Head of caudate nucleus (tissue), 42 donors: ENCODE data around the gene CCDC18.
"Not testable (repeated sequence)": the region's sequence is repeated elsewhere in the genome, so short reads cannot be mapped to it uniquely, and the experiment has no call there.

ENCODE experiments used
- DNase-seq, 42 donors: peaks; one replicate each; pipeline versions ENCODE4 v3.0.0 to v3.0.0-alpha.2; 2020 to 2021; ENCODE audit warnings: mixed read lengths in 7 of 42
- intact Hi-C: fragments of 100-400 bp; cut with DNase I; formaldehyde crosslinking; loops from one replicate; pipeline ENCODE4 v1.15.0; 2022

Gene CCDC18

DNA sequence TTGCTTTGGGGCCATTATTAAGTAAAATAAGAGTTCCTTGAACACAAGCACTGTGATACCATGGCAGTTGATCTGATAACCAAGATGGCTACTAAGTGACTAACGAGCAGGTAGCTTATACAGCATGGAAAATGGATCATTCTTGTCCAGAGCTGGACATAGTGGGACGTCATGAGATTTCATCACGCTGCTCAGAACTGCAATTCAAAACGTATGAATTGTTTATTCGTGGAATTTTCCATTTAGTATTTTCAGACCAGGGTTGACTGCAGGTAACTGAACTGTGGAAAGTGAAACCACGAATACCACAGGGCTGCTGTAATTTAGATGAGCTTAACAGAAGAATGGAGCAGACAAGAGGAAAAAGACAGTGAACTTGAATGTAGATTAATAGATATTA, 38.9 kb downstream of the CCDC18 start:
- intact Hi-C loops = no loop called here
- DNase-seq = no peak

DNA sequence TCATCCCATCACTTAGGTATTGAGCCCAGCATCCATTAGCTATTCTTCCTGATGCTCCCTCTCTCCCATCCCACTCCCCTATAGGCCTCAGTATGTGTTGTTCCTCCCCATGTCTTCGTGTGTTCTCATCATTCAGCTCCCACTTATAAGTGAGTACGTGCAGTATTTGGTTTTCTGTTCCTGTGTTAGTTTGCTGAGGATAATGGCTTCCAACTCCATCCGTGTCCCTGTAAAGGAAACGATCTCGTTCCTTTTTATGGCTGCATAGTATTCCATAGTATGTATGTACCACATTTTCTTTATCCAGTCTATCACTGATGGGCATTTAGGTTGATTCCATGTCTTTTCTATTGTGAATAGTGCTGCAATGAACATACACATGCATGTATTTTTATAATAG, 40.2 kb downstream of the CCDC18 start:
- DNase-seq, intact Hi-C loops: not testable (repeated sequence)

GRCh38 chr1:93221913-93222312, 41.4 kb downstream of the CCDC18 start:
- intact Hi-C loops = no loop called here

GRCh38 chr1:93223023-93223675, 42.6 kb downstream of the CCDC18 start:
- intact Hi-C loops = no loop called here

More at GRCh38 chr1:93221913-93222312, 41.4 kb downstream of the CCDC18 start:
- no peak for DNase-seq

GRCh38 chr1:93235261-93235660, 54.7 kb downstream of the CCDC18 start:
- no peak for DNase-seq
- intact Hi-C loops = no loop called here

More at GRCh38 chr1:93223023-93223675, 42.6 kb downstream of the CCDC18 start:
- no peak for DNase-seq

GRCh38 chr1:93237021-93237420, 56.5 kb downstream of the CCDC18 start:
- intact Hi-C loops = no loop called here
- DNase-seq = no peak

DNA sequence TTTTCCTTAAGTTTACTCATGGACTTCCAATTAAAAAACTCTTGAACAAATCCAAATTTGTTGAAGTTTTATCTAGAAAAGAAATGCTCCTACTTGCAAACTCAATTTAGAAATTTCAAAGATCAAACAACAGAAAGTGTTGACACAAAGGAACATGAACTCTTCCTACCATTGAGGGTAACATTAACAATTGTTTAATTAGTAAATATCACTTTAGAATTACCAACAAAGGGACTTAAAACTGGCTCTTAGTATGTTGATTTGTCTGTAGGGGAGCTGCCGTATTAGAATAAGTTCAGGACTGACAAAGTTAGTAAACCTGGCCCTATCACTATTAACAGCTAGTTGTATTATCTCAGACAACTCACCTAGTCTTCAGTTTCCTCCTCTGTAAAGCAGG, 57.9 kb downstream of the CCDC18 start:
- intact Hi-C loops = no loop called here
- no peak for DNase-seq

DNA sequence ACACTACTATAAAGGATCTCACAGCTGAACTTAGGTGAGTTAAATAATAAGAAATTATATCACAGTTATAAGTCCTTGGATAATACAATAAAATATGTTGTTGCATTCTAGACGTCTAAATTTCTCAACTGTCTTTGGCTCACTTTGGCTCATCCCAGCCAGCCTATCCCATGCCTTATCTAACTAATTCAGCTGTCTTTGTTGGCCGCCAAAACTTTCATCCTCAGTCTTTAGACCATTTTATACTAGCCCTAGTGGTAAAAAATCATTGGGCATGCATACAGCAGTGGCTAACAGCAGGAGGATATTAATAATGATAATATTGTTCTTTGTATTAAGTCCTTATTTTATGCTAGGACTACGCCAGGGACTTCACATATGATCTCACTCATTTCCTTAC, 59.3 kb downstream of the CCDC18 start:
- no peak for DNase-seq
- intact Hi-C loops = no loop called here

GRCh38 chr1:93243233-93243632, 62.7 kb downstream of the CCDC18 start:
- intact Hi-C loops, DNase-seq: not testable (repeated sequence)

- intact Hi-C loops = no loop called here
- no peak for DNase-seq
Measured at GRCh38 chr1:93244298-93245069, 64.0 kb downstream of the CCDC18 start.

DNA sequence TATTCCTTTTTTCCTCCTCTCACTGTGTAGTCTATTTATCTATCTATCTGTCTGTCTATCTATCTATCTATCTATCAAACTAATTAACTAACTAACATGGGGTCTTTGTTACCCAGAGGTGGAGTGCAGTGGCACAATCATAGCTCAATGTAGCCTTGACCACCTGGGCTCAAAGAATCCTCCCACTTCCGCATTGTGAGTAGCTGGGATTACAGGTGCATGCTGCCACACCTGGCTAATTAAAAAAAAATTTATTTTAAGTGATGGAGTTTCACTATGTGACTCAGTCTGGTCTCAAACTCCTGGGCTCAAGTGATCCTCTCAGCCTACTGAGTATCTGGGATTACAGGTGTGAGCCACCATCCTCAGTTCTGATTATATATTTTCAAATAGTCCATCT, 71.4 kb downstream of the CCDC18 start:
- intact Hi-C loops = no loop called here
- DNase-seq = no peak

GRCh38 chr1:93252598-93252997, 72.1 kb downstream of the CCDC18 start:
- no peak for DNase-seq
- intact Hi-C loops = no loop called here

- intact Hi-C loops = no loop called here
- DNase-seq = peak in 4 of 42 donors; percentile 4 to 39 (median 14)
Measured at GRCh38 chr1:93253516-93253915, 73.0 kb downstream of the CCDC18 start.

GRCh38 chr1:93255222-93256079, 74.9 kb downstream of the CCDC18 start:
- no peak for DNase-seq
- intact Hi-C loops = no loop called here

DNA sequence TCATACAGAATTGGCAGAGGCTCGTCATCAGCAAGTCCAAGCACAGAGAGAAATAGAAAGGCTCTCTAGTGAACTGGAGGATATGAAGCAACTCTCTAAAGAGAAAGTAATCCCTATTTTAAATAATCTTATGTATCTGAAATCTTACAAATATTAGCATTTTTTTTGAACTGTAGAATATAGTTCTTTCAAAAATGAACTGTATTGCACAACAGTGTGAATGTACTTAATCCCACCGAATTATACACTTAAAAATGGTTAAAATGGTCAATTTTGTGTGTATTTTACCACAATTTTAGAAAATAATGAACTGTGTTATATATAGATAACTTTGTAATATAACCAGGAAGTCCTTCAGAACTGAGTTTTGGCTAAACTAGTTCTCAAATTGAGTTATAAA, 75.9 kb downstream of the CCDC18 start:
- intact Hi-C loops = no loop called here

GRCh38 chr1:93257889-93258288, 77.4 kb downstream of the CCDC18 start:
- intact Hi-C loops = no loop called here
- DNase-seq = no peak

More for the DNA sequence above, 75.9 kb downstream of the CCDC18 start:
- DNase-seq = no peak

GRCh38 chr1:93260726-93261125, 80.2 kb downstream of the CCDC18 start:
- intact Hi-C loops, DNase-seq: not testable (repeated sequence)

DNA sequence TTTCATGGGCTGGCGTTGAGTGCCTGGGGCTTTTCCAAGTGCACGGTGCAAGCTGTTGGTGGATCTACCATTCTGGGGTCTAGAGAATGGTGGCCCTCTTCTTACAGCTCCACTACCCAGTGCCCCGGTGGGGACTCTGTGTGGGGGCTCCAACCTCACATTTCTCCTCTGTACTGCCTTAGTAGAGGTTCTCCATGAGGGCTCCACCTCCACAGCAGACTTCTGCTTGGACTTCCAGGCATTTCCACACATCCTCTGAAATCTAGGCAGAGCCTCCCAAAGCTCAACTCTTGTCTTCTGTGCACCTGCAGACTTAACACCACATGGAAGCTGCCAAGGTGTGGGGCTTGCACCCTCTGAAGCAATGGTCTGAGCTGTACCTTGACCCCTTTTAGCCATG, 82.1 kb downstream of the CCDC18 start:
- intact Hi-C loops = no loop called here
- no peak for DNase-seq

DNA sequence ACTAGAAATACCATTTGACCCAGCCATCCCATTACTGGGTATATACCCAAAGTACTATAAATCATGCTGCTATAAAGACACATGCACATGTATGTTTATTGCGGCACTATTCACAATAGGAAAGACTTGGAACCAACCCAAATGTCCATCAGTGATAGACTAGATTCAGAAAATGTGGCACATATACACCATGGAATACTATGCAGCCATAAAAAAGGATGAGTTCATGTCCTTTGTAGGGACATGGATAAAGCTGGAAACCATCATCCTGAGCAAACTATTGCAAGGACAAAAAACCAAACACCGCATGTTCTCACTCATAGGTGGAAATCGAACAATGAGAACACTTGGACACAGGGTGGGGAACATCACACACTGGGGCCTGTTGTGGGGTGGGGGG, 88.4 kb downstream of the CCDC18 start:
- intact Hi-C loops, DNase-seq: not testable (repeated sequence)

DNA sequence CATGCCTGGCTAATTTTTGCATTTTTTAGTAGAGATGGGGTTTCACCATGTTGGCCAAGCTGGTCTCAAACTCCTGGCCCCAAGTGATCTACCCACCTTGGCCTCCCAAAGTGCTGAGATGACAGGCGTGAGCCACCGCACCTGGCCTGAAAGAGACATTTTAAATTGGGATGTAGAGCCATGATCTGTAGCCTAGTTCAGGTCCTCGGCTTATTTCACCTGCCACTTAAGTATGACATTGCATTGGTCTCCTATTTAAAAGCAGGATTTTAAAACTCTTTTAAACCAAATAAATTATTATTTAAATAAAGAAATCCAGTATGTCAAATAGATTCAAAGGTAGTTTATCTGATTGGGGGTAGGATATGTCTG, 94.7 kb downstream of the CCDC18 start:
- DNase-seq, intact Hi-C loops: not testable (repeated sequence)
